ENCODE results near the gene BRWD1. TPM values are rescaled to one million over a fixed set of nuclear protein-coding genes. Genes with fewer than 3 reads are reported as not detected.

The BRWD1 gene
- total and polyA plus RNA-seq, 2 of the 13 experiments (the other 11 are each of a cell fraction or from before 2014, with no cell fraction given), result 13.9 to 28.0 TPM

DNA sequence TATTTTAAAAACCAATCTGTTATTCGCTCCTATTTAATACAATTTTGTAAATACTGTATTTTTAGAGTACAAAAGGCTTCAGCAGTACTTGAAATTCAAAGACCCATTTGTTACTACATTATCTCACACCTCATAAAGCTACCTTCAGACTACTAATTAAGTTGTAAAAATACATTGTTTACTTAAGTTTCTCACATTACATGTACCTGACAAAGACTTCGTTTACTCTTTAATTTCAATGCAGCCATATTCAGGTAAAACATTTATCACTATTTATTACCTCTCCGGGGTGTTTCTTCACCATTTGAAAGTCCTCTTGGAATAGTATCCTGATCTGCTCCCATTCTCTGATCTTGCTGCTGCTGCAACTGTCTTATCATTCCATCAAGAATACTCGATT lies 55.2 kb downstream of the BRWD1 start:
- no TSS peak for BruUV-seq (replicated peaks)
- Histone ChIP-seq H3K9me3 (ENCODE audit: low read length) (no peaks in the 10 kb centered on the region), H2AFZ (ENCODE audit: low read length) (no peak overlapping the region), H3K4me1 (ENCODE audit: insufficient read depth, low read length) (no peaks in the 10 kb centered on the region), H3K4me2 (ENCODE audit: low read depth, low read length) (no peak overlapping the region), H3K27me3 (ENCODE audit: control insufficient read depth in 1 of 2, insufficient read depth in 2 of 2, low read length in 2 of 2) (no peaks in the 10 kb centered on the region), H3K27ac (ENCODE audit: extremely low read length, insufficient read depth, low read length) (no peak overlapping the region), H3K4me3 (replicated peaks in 1 of 3; ENCODE audit: insufficient read depth in 1 of 3, low read depth in 2 of 3, low read length in 3 of 3) (no peak overlapping the region), H4K20me1 (ENCODE audit: insufficient read depth, low read length) (no peaks in the 10 kb centered on the region), H3K36me3 (replicated peaks in 1 of 2; ENCODE audit: control insufficient read depth in 1 of 2, insufficient read depth in 2 of 2, low read length in 2 of 2) (peaks cover 10 to 74% of the 10 kb centered on the region in 2 experiments), H3K79me2 (ENCODE audit: insufficient read depth, low read length) (peaks cover 2% of the 10 kb centered on the region), H3K9ac (ENCODE audit: insufficient read depth, low read depth, low read length) (no peak overlapping the region)
- intact Hi-C loops (cut with micrococcal nuclease; ENCODE audit: unreplicated experiment), result no loop called here
- ATAC-seq, result no peak
- DNase-seq (ENCODE audit: low spot score), result no peak
- WGBS (ENCODE audit: low lambda C conversion rate), result 97% methylated on average over 4 of the region's 4 CpGs
- in situ Hi-C loops (cut with HindIII; ENCODE audit: extremely low pct_ligation_motif_present, low pct_unique_long_range_greater_than_20kb), result no loop called here
- CTCF ChIA-PET (ENCODE audit: low intra/inter-chr PET ratio, low total read pairs), result no interaction called here
- no peak for FAIRE-seq
- POLR2A ChIA-PET, result no interaction called here
- TF ChIP-seq, protein P1, sequence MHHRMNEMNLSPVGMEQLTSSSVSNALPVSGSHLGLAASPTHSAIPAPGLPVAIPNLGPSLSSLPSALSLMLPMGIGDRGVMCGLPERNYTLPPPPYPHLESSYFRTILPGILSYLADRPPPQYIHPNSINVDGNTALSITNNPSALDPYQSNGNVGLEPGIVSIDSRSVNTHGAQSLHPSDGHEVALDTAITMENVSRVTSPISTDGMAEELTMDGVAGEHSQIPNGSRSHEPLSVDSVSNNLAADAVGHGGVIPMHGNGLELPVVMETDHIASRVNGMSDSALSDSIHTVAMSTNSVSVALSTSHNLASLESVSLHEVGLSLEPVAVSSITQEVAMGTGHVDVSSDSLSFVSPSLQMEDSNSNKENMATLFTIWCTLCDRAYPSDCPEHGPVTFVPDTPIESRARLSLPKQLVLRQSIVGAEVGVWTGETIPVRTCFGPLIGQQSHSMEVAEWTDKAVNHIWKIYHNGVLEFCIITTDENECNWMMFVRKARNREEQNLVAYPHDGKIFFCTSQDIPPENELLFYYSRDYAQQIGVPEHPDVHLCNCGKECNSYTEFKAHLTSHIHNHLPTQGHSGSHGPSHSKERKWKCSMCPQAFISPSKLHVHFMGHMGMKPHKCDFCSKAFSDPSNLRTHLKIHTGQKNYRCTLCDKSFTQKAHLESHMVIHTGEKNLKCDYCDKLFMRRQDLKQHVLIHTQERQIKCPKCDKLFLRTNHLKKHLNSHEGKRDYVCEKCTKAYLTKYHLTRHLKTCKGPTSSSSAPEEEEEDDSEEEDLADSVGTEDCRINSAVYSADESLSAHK (CRISPR knock-in tag; IDR thresholded peaks at IDR 0.05; ENCODE audit: borderline replicate concordance), result no peak
- no peak for TF ChIP-seq FOXK2 (IDR thresholded peaks at IDR 0.05)
- TF ChIP-seq SIX1 (CRISPR knock-in tag; IDR thresholded peaks at IDR 0.05; ENCODE audit: borderline replicate concordance), result no peak
- TF ChIP-seq, protein P2, sequence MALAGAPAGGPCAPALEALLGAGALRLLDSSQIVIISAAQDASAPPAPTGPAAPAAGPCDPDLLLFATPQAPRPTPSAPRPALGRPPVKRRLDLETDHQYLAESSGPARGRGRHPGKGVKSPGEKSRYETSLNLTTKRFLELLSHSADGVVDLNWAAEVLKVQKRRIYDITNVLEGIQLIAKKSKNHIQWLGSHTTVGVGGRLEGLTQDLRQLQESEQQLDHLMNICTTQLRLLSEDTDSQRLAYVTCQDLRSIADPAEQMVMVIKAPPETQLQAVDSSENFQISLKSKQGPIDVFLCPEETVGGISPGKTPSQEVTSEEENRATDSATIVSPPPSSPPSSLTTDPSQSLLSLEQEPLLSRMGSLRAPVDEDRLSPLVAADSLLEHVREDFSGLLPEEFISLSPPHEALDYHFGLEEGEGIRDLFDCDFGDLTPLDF (CRISPR knock-in tag; IDR thresholded peaks at IDR 0.05), result no peak
- TF ChIP-seq, protein P3, sequence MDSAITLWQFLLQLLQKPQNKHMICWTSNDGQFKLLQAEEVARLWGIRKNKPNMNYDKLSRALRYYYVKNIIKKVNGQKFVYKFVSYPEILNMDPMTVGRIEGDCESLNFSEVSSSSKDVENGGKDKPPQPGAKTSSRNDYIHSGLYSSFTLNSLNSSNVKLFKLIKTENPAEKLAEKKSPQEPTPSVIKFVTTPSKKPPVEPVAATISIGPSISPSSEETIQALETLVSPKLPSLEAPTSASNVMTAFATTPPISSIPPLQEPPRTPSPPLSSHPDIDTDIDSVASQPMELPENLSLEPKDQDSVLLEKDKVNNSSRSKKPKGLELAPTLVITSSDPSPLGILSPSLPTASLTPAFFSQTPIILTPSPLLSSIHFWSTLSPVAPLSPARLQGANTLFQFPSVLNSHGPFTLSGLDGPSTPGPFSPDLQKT (CRISPR knock-in tag; IDR thresholded peaks at IDR 0.05; ENCODE audit: borderline replicate concordance), result no peak
- TF ChIP-seq ARID2 (CRISPR knock-in tag; IDR thresholded peaks at IDR 0.05; ENCODE audit: borderline replicate concordance), result no peak
- TF ChIP-seq HMGA1 (CRISPR knock-in tag; conservative IDR thresholded peaks at IDR 0.05), result no peak
- TF ChIP-seq ZNF589 (CRISPR knock-in tag; conservative IDR thresholded peaks at IDR 0.05), result no peak
- TF ChIP-seq CENPT (CRISPR knock-in tag; IDR thresholded peaks at IDR 0.05; ENCODE audit: low read depth), result no peak
- TF ChIP-seq, protein P4, sequence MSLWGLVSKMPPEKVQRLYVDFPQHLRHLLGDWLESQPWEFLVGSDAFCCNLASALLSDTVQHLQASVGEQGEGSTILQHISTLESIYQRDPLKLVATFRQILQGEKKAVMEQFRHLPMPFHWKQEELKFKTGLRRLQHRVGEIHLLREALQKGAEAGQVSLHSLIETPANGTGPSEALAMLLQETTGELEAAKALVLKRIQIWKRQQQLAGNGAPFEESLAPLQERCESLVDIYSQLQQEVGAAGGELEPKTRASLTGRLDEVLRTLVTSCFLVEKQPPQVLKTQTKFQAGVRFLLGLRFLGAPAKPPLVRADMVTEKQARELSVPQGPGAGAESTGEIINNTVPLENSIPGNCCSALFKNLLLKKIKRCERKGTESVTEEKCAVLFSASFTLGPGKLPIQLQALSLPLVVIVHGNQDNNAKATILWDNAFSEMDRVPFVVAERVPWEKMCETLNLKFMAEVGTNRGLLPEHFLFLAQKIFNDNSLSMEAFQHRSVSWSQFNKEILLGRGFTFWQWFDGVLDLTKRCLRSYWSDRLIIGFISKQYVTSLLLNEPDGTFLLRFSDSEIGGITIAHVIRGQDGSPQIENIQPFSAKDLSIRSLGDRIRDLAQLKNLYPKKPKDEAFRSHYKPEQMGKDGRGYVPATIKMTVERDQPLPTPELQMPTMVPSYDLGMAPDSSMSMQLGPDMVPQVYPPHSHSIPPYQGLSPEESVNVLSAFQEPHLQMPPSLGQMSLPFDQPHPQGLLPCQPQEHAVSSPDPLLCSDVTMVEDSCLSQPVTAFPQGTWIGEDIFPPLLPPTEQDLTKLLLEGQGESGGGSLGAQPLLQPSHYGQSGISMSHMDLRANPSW (CRISPR knock-in tag; IDR thresholded peaks at IDR 0.05; ENCODE audit: borderline replicate concordance), result no peak
- no peak for TF ChIP-seq KLF12 (CRISPR knock-in tag; IDR thresholded peaks at IDR 0.05; ENCODE audit: borderline replicate concordance)
- TF ChIP-seq RBM39 (IDR thresholded peaks at IDR 0.05; ENCODE audit: low read depth, low read length, poor library complexity, severe bottlenecking), result no peak
- TF ChIP-seq, protein P5, sequence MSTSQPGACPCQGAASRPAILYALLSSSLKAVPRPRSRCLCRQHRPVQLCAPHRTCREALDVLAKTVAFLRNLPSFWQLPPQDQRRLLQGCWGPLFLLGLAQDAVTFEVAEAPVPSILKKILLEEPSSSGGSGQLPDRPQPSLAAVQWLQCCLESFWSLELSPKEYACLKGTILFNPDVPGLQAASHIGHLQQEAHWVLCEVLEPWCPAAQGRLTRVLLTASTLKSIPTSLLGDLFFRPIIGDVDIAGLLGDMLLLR (CRISPR knock-in tag; IDR thresholded peaks at IDR 0.05), result no peak
- TF ChIP-seq, protein P6, sequence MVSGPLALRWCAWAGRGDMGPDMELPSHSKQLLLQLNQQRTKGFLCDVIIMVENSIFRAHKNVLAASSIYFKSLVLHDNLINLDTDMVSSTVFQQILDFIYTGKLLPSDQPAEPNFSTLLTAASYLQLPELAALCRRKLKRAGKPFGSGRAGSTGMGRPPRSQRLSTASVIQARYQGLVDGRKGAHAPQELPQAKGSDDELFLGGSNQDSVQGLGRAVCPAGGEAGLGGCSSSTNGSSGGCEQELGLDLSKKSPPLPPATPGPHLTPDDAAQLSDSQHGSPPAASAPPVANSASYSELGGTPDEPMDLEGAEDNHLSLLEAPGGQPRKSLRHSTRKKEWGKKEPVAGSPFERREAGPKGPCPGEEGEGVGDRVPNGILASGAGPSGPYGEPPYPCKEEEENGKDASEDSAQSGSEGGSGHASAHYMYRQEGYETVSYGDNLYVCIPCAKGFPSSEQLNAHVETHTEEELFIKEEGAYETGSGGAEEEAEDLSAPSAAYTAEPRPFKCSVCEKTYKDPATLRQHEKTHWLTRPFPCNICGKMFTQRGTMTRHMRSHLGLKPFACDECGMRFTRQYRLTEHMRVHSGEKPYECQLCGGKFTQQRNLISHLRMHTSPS (CRISPR knock-in tag; IDR thresholded peaks at IDR 0.05; ENCODE audit: low read depth), result no peak
- TF ChIP-seq FOSL1 (CRISPR knock-in tag; IDR thresholded peaks at IDR 0.05; ENCODE audit: borderline replicate concordance), result no peak
